Astrocyte (in vitro differentiated cells and primary cell): ENCODE results near the gene PYDC1. TPM values are rescaled to one million over a fixed set of nuclear protein-coding genes. Genes with fewer than 3 reads are reported as not detected.

Source experiments
- DNase-seq: peaks from one replicate; pipeline ENCODE4 v3.0.0-alpha.2; 2010; ENCODE audit warnings: low read depth
- FAIRE-seq: peaks from 2 replicates; lab custom pipeline; 2011; peaks lifted over from hg19 to GRCh38; lab: Jason Lieb, UNC
- H2AFZ ChIP-seq: 2 replicates; pipeline ENCODE4 v1.6.0; 2012; ENCODE audit warnings: low read depth, low read length, inconsistent platforms
- H3K27ac ChIP-seq: 2 replicates; pipeline ENCODE4 v1.5.1; 2011; ENCODE audit warnings: low read depth, low read length, inconsistent platforms
- H3K27me3 ChIP-seq: 2 replicates; pipeline ENCODE4 v1.6.0; 2011; ENCODE audit warnings: low read length, inconsistent platforms; ENCODE audit not compliant: insufficient read depth
- H3K36me3 ChIP-seq: 2 replicates; pipeline ENCODE4 v1.5.1; 2011; ENCODE audit warnings: low read length, inconsistent platforms; ENCODE audit not compliant: insufficient read depth
- H3K4me1 ChIP-seq: 2 replicates; pipeline ENCODE4 v1.5.1; 2011; ENCODE audit warnings: low read length, inconsistent platforms; ENCODE audit not compliant: insufficient read depth
- H3K4me2 ChIP-seq: 2 replicates; pipeline ENCODE4 v1.6.0; 2012; ENCODE audit warnings: low read length, inconsistent platforms
- H3K4me3 ChIP-seq: 2 replicates; pipeline ENCODE4 v1.5.1; 2011; ENCODE audit warnings: low read depth, mild to moderate bottlenecking, low read length, inconsistent platforms; ENCODE audit not compliant: insufficient read depth
- H3K79me2 ChIP-seq: 2 replicates; pipeline ENCODE4 v1.6.0; 2012; ENCODE audit warnings: mild to moderate bottlenecking, low read length, inconsistent platforms; ENCODE audit not compliant: insufficient read depth
- H3K9ac ChIP-seq: 2 replicates; pipeline ENCODE4 v1.6.0; 2012; ENCODE audit warnings: mild to moderate bottlenecking, low read length, inconsistent platforms
- H3K9me3 ChIP-seq: 2 replicates; pipeline ENCODE4 v1.5.1; 2012; ENCODE audit warnings: low read depth, mild to moderate bottlenecking, low read length, inconsistent platforms; ENCODE audit not compliant: insufficient read depth
- H4K20me1 ChIP-seq: 2 replicates; pipeline ENCODE4 v1.6.0; 2012; ENCODE audit warnings: low read length, inconsistent platforms; ENCODE audit not compliant: insufficient read depth
- H3K27ac Mint-ChIP-seq: one replicate; pipeline ENCODE4 v1.8.0; 2021; ENCODE audit warnings: mild to moderate bottlenecking, mixed read lengths; ENCODE audit not compliant: unreplicated experiment
- H3K27me3 Mint-ChIP-seq: one replicate; pipeline ENCODE4 v1.8.0; 2021; ENCODE audit warnings: low read depth, mixed read lengths; ENCODE audit not compliant: unreplicated experiment
- H3K36me3 Mint-ChIP-seq: one replicate; pipeline ENCODE4 v1.8.0; 2021; ENCODE audit warnings: low read depth, mixed read lengths; ENCODE audit not compliant: unreplicated experiment
- H3K4me1 Mint-ChIP-seq: one replicate; pipeline ENCODE4 v1.8.0; 2021; ENCODE audit warnings: low read depth, mixed read lengths; ENCODE audit not compliant: unreplicated experiment
- H3K4me3 Mint-ChIP-seq: one replicate; pipeline ENCODE4 v1.8.0; 2021; ENCODE audit warnings: mild to moderate bottlenecking, moderate library complexity, mixed read lengths; ENCODE audit not compliant: unreplicated experiment
- H3K9me3 Mint-ChIP-seq: one replicate; pipeline ENCODE4 v1.8.0; 2021; ENCODE audit warnings: mild to moderate bottlenecking, mixed read lengths; ENCODE audit not compliant: unreplicated experiment
- EZH2 ChIP-seq: IDR thresholded peaks from 2 replicates; pipeline ENCODE4 v1.6.1; 2012; ENCODE audit warnings: mild to moderate bottlenecking, low read length, inconsistent platforms; ENCODE audit not compliant: insufficient read depth
- total RNA-seq: library from RNA; stranded (reverse); gene quantifications from 2 replicates; pipeline ENCODE4 v1.2.1, GENCODE V29; 2021
- TF ChIP-seq, protein P1 (sequence below): IDR thresholded peaks from 2 replicates; pipeline ENCODE4 v1.5.1; 2011; ENCODE audit warnings: low read depth, mild to moderate bottlenecking, inconsistent platforms, low read length, moderate library complexity; ENCODE audit not compliant: insufficient read depth

The PYDC1 gene
- total RNA-seq, 1 donor from 2014 or later, result not detected

GRCh38 chr16:31213342-31213741 is 3.6 kb downstream of the PYDC1 start:
- no peak overlapping the region for H3K4me3 Mint-ChIP-seq
- H3K4me2 ChIP-seq, result no peak overlapping the region
- H3K9ac ChIP-seq, result no peak overlapping the region

GRCh38 chr16:31206776-31207175 is 10.2 kb downstream of the PYDC1 start:
- H3K4me2 ChIP-seq, result no peak overlapping the region
- no peaks in the 10 kb centered on the region for H4K20me1 ChIP-seq
- H3K4me3 Mint-ChIP-seq, result no peak overlapping the region
- H3K27ac ChIP-seq, result no peak overlapping the region
- TF ChIP-seq, protein P1, sequence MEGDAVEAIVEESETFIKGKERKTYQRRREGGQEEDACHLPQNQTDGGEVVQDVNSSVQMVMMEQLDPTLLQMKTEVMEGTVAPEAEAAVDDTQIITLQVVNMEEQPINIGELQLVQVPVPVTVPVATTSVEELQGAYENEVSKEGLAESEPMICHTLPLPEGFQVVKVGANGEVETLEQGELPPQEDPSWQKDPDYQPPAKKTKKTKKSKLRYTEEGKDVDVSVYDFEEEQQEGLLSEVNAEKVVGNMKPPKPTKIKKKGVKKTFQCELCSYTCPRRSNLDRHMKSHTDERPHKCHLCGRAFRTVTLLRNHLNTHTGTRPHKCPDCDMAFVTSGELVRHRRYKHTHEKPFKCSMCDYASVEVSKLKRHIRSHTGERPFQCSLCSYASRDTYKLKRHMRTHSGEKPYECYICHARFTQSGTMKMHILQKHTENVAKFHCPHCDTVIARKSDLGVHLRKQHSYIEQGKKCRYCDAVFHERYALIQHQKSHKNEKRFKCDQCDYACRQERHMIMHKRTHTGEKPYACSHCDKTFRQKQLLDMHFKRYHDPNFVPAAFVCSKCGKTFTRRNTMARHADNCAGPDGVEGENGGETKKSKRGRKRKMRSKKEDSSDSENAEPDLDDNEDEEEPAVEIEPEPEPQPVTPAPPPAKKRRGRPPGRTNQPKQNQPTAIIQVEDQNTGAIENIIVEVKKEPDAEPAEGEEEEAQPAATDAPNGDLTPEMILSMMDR, result no peak
- TF ChIP-seq EZH2, result no peak
- H3K4me3 ChIP-seq, result no peak overlapping the region
- peaks cover 17% of the 10 kb centered on the region for H3K27me3 ChIP-seq
- H3K9ac ChIP-seq, result no peak overlapping the region
- no peaks in the 10 kb centered on the region for H3K9me3 ChIP-seq
- no peaks in the 10 kb centered on the region for H3K36me3 ChIP-seq
- no peaks in the 10 kb centered on the region for H3K9me3 Mint-ChIP-seq
- no peak for FAIRE-seq
- H3K4me1 Mint-ChIP-seq, result peaks cover 3% of the 10 kb centered on the region
- H3K4me1 ChIP-seq, result no peaks in the 10 kb centered on the region
- no peak for DNase-seq
- H3K27me3 Mint-ChIP-seq, result peaks cover 32% of the 10 kb centered on the region
- H3K27ac Mint-ChIP-seq, result no peak overlapping the region
- H3K36me3 Mint-ChIP-seq, result peaks cover 4% of the 10 kb centered on the region
- H3K79me2 ChIP-seq, result no peaks in the 10 kb centered on the region
- no peak overlapping the region for H2AFZ ChIP-seq

More at GRCh38 chr16:31213342-31213741, 3.6 kb downstream of the PYDC1 start:
- Histone ChIP-seq H2AFZ (no peak overlapping the region), H3K36me3 (no peaks in the 10 kb centered on the region), H3K9me3 (no peaks in the 10 kb centered on the region), H3K79me2 (no peaks in the 10 kb centered on the region), H4K20me1 (no peaks in the 10 kb centered on the region), H3K27ac (no peak overlapping the region), H3K4me3 (no peak overlapping the region), H3K27me3 (peaks cover 49% of the 10 kb centered on the region), H3K4me1 (peaks cover 12% of the 10 kb centered on the region)
- DNase-seq, result no peak
- H3K36me3 Mint-ChIP-seq, result no peaks in the 10 kb centered on the region
- TF ChIP-seq, protein P1, result no peak
- TF ChIP-seq EZH2, result no peak
- H3K27ac Mint-ChIP-seq, result no peak overlapping the region
- peaks cover 66% of the 10 kb centered on the region for H3K27me3 Mint-ChIP-seq
- no peak for FAIRE-seq
- H3K9me3 Mint-ChIP-seq, result no peaks in the 10 kb centered on the region
- no peaks in the 10 kb centered on the region for H3K4me1 Mint-ChIP-seq

- Histone ChIP-seq H3K9me3 (no peaks in the 10 kb centered on the region), H3K4me2 (no peak overlapping the region), H3K79me2 (no peaks in the 10 kb centered on the region), H3K9ac (no peak overlapping the region), H3K4me1 (peaks cover 7% of the 10 kb centered on the region), H2AFZ (no peak overlapping the region), H3K27ac (no peak overlapping the region), H3K27me3 (peaks cover 14% of the 10 kb centered on the region), H3K4me3 (no peak overlapping the region), H3K36me3 (no peaks in the 10 kb centered on the region), H4K20me1 (peaks cover 12% of the 10 kb centered on the region)
- Mint-ChIP-seq H3K4me3 (no peak overlapping the region), H3K36me3 (peaks cover 7% of the 10 kb centered on the region), H3K27me3 (peaks cover 23% of the 10 kb centered on the region), H3K27ac (no peak overlapping the region), H3K9me3 (no peaks in the 10 kb centered on the region), H3K4me1 (peaks cover 10% of the 10 kb centered on the region)
- DNase-seq, result no peak
- no peak for FAIRE-seq
- TF ChIP-seq, protein P1, result no peak
These were observed 11.9 kb downstream of the PYDC1 start for GRCh38 chr16:31204871-31205666.
